Stimulated activated naive CD8-positive, alpha-beta T cell treated with anti-CD3 and anti-CD28 coated beads, Interleukin-15, Interleukin-2, amounts not matched to agents 100 U/mL and 50 U/mL, for 24 hours (primary cell): ENCODE measurements around the gene TYK2.

ENCODE experiments used
- ATAC-seq: fragments of 150-1000 bp; cut with Tn5 transposase; one replicate; pipeline ENCODE4 v1.10.0; 2021
- DNase-seq: peaks from one replicate; pipeline ENCODE4 v3.0.0; 2021

The TYK2 gene

GRCh38 chr19:10334588-10335351 is 45.6 kb downstream of the TYK2 start:
- DNase-seq (peak; percentile 77), ATAC-seq (no peak)

GRCh38 chr19:10333758-10334587 is 46.4 kb downstream of the TYK2 start:
- DNase-seq = no peak
- ATAC-seq = peak; percentile 1

- DNase-seq (peak; percentile 99), ATAC-seq (peak; percentile 94)
These were observed 47.2 kb downstream of the TYK2 start, which contains the start of gene RAVER1 for GRCh38 chr19:10332965-10333757. Gene RAVER1 (minus strand): TSS chr19:10333529. CDS start chr19:10333507, 22 bp downstream.

GRCh38 chr19:10332158-10332964 is 48.0 kb downstream of the TYK2 start:
- ATAC-seq = no peak

GRCh38 chr19:10329555-10329954 is 50.8 kb downstream of the TYK2 start:
- no peak for DNase-seq
- no peak for ATAC-seq

More at GRCh38 chr19:10332158-10332964, 48.0 kb downstream of the TYK2 start:
- no peak for DNase-seq

- ATAC-seq (no peak), DNase-seq (no peak)
These were observed 51.6 kb downstream of the TYK2 start for GRCh38 chr19:10328558-10329429.

- ATAC-seq (no peak), DNase-seq (no peak)
These were observed 52.6 kb downstream of the TYK2 start for GRCh38 chr19:10327793-10328192.

- no peak for ATAC-seq
- DNase-seq = no peak
These were observed 54.6 kb downstream of the TYK2 start for GRCh38 chr19:10325732-10326131.

GRCh38 chr19:10321874-10322835 is 58.2 kb downstream of the TYK2 start:
- DNase-seq = no peak
- ATAC-seq = no peak

GRCh38 chr19:10321417-10321797 is 59.0 kb downstream of the TYK2 start:
- DNase-seq = no peak
- no peak for ATAC-seq

- no peak for ATAC-seq
These were observed 59.6 kb downstream of the TYK2 start for GRCh38 chr19:10320602-10321416.

GRCh38 chr19:10318807-10319682 is 61.3 kb downstream of the TYK2 start:
- DNase-seq = no peak
- no peak for ATAC-seq

More at GRCh38 chr19:10320602-10321416, 59.6 kb downstream of the TYK2 start:
- DNase-seq = no peak

- DNase-seq = no peak
- no peak for ATAC-seq
These were observed 62.4 kb downstream of the TYK2 start for GRCh38 chr19:10317857-10318462.

- ATAC-seq (no peak), DNase-seq (no peak)
These were observed 63.1 kb downstream of the TYK2 start for GRCh38 chr19:10317045-10317856.

GRCh38 chr19:10316229-10317044 is 63.9 kb downstream of the TYK2 start:
- DNase-seq = no peak
- ATAC-seq = peak; percentile 9
